Thoracic aorta (tissue), 2 donors: ENCODE measurements around the gene XCL1. TPM values are rescaled to one million over a fixed set of nuclear protein-coding genes. Genes with fewer than 3 reads are reported as not detected.

Experiments
- ATAC-seq: fragments of 150-250 bp; one replicate; pipeline ENCODE4 v1.8.0; 2017; ENCODE audit warnings: low read depth; ENCODE audit not compliant: insufficient number of reproducible peaks, low FRiP score
- DNase-seq: peaks from one replicate; pipeline ENCODE4 v3.0.0-alpha.2; 2020; ENCODE audit warnings: low spot score
- H3K27ac ChIP-seq, 2 donors: fragments of 200-600 bp; sonication (generic); 1 replicate in 1 of 2; 2 replicates in 1 of 2; pipeline ENCODE4 v1.5.1; 2016; ENCODE audit warnings: mild to moderate bottlenecking in 2 of 2, moderate library complexity in 2 of 2
- H3K27me3 ChIP-seq: fragments of 200-600 bp; sonication (generic); replicated peaks from 2 replicates; pipeline ENCODE4 v1.6.0; 2016; ENCODE audit warnings: mild to moderate bottlenecking; ENCODE audit not compliant: insufficient read depth
- H3K36me3 ChIP-seq: fragments of 200-600 bp; sonication (generic); one replicate; pipeline ENCODE4 v1.5.1; 2016
- H3K4me1 ChIP-seq, 2 donors: fragments of 200-600 bp; sonication (generic); 1 replicate in 1 of 2; 2 replicates in 1 of 2; pipeline versions ENCODE4 v1.5.1 to v1.6.0; 2016; ENCODE audit warnings: low read depth in 2 of 2, mild to moderate bottlenecking in 1 of 2; ENCODE audit not compliant: control insufficient read depth in 1 of 2
- H3K4me3 ChIP-seq: fragments of 200-600 bp; sonication (generic); 2 replicates; pipeline ENCODE4 v1.5.1; 2016; ENCODE audit warnings: mild to moderate bottlenecking
- H3K9me3 ChIP-seq: fragments of 200-600 bp; sonication (generic); 2 replicates; pipeline ENCODE4 v1.5.1; 2016
- total RNA-seq, 2 donors: library from RNA; depleted of rRNA; stranded (reverse); fragments of >200 nt; gene quantifications; one replicate each; pipeline versions ENCODE4 v1.1.0 to v1.2.3, GENCODE V29; 2016
- TF ChIP-seq, protein P1 (sequence below): fragments of 200-600 bp; sonication (generic); IDR thresholded peaks from one replicate; pipeline ENCODE4 v1.5.1; 2019; ENCODE audit warnings: antibody characterized with exemption

Gene XCL1
- total RNA-seq, 2 donors from 2014 or later, result 0.54 TPM; not detected in 1

GRCh38 chr1:168567007-168567406 is 9.4 kb upstream of the XCL1 start:
- TF ChIP-seq, protein P1, sequence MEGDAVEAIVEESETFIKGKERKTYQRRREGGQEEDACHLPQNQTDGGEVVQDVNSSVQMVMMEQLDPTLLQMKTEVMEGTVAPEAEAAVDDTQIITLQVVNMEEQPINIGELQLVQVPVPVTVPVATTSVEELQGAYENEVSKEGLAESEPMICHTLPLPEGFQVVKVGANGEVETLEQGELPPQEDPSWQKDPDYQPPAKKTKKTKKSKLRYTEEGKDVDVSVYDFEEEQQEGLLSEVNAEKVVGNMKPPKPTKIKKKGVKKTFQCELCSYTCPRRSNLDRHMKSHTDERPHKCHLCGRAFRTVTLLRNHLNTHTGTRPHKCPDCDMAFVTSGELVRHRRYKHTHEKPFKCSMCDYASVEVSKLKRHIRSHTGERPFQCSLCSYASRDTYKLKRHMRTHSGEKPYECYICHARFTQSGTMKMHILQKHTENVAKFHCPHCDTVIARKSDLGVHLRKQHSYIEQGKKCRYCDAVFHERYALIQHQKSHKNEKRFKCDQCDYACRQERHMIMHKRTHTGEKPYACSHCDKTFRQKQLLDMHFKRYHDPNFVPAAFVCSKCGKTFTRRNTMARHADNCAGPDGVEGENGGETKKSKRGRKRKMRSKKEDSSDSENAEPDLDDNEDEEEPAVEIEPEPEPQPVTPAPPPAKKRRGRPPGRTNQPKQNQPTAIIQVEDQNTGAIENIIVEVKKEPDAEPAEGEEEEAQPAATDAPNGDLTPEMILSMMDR, result no peak
- no peak for ATAC-seq
- no peaks in the 10 kb centered on the region for H3K9me3 ChIP-seq
- no peak for DNase-seq
- no peak overlapping the region for H3K4me3 ChIP-seq
- H3K36me3 ChIP-seq, result no peaks in the 10 kb centered on the region
- H3K27me3 ChIP-seq, result no peaks in the 10 kb centered on the region
- no peak overlapping the region for H3K27ac ChIP-seq
- no peaks in the 10 kb centered on the region for H3K4me1 ChIP-seq

DNA sequence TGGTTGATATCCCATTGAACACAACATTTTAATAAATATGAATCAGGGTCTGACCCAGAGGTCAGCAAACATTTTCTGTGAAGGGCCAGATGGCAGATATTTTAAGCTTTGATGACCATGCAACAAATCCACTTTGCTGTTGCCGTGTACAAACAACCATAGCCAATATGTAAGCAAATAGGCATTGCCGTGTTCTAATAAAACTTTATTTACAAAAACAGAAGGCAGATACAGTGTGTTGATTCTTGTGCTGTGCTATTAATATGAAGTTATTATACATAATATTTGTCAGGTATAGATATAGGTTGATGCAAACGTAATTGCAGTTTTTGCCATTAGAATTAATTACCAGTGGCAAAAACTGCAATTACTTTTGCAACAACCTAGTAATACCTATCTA is 8.8 kb upstream of the XCL1 start:
- DNase-seq (no peak), ATAC-seq (no peak)
- Histone ChIP-seq H3K27me3 (no peaks in the 10 kb centered on the region), H3K9me3 (no peaks in the 10 kb centered on the region), H3K27ac (no peak overlapping the region), H3K4me1 (no peaks in the 10 kb centered on the region), H3K36me3 (no peaks in the 10 kb centered on the region), H3K4me3 (no peak overlapping the region)
- TF ChIP-seq, protein P1, result no peak

- Histone ChIP-seq H3K27ac (no peak overlapping the region), H3K36me3 (no peaks in the 10 kb centered on the region), H3K4me1 (no peaks in the 10 kb centered on the region), H3K4me3 (no peak overlapping the region), H3K9me3 (no peaks in the 10 kb centered on the region), H3K27me3 (no peaks in the 10 kb centered on the region)
- no peak for ATAC-seq
- TF ChIP-seq, protein P1, result no peak
- no peak for DNase-seq
Observed at GRCh38 chr1:168568346-168568745, 8.1 kb upstream of the XCL1 start.

GRCh38 chr1:168570652-168571051 is 5.8 kb upstream of the XCL1 start:
- no peaks in the 10 kb centered on the region for H3K27me3 ChIP-seq
- no peak for ATAC-seq
- no peak for DNase-seq
- TF ChIP-seq, protein P1, result no peak
- no peak overlapping the region for H3K4me3 ChIP-seq
- no peaks in the 10 kb centered on the region for H3K4me1 ChIP-seq
- H3K27ac ChIP-seq, result no peak overlapping the region
- H3K36me3 ChIP-seq, result no peaks in the 10 kb centered on the region
- H3K9me3 ChIP-seq, result no peaks in the 10 kb centered on the region

DNA sequence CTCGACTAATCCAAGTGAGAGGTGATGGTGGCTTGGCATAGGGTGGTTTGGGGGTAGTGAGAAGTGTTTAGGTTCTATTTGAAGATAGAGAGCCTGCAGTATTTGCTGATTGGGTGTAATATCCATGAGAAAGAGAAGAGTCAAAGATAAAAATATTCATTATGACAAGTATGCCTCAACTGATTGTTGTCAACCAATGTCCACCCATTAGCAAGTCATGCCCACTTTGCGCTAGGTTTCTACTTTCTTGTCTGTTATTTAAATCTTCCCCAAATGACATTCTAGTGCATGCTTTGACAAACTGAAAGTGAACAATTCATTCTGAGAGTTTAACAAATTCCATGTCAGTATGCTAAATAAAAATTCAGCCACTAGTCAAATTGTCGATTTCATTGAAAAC is 3.8 kb upstream of the XCL1 start:
- no peak for ATAC-seq

More for the DNA sequence above, 3.8 kb upstream of the XCL1 start:
- Histone ChIP-seq H3K36me3 (no peaks in the 10 kb centered on the region), H3K4me1 (no peaks in the 10 kb centered on the region), H3K4me3 (no peak overlapping the region), H3K27ac (no peak overlapping the region), H3K27me3 (no peaks in the 10 kb centered on the region), H3K9me3 (no peaks in the 10 kb centered on the region)
- TF ChIP-seq, protein P1, result no peak
- DNase-seq, result no peak
